Mucosa of descending colon (tissue), 3 donors: ENCODE measurements around the gene VWA1. TPM values are rescaled to one million over a fixed set of nuclear protein-coding genes. Genes with fewer than 3 reads are reported as not detected.
A peak's percentile ranks its signal among the peaks of the same experiment; 100 is the strongest.

Experiments used
- ATAC-seq: fragments of 200-7000 bp; cut with Tn5 transposase; one replicate; pipeline ENCODE4 v1.9.1; 2020; ENCODE audit warnings: mild to moderate bottlenecking, moderate library complexity
- DNase-seq, 3 donors: peaks; one replicate each; pipeline ENCODE4 v3.0.0-alpha.2; 2020
- H3K36me3 ChIP-seq: fragments of 200-600 bp; one replicate; pipeline ENCODE4 v1.8.0; 2021; ENCODE audit warnings: low read depth, mild to moderate bottlenecking
- H3K4me1 ChIP-seq: fragments of 200-600 bp; one replicate; pipeline ENCODE4 v1.8.0; 2021; ENCODE audit warnings: low read depth, mild to moderate bottlenecking
- H3K4me3 ChIP-seq: fragments of 200-600 bp; one replicate; pipeline ENCODE4 v1.8.0; 2021; ENCODE audit warnings: mild to moderate bottlenecking
- H3K9me3 ChIP-seq: fragments of 200-600 bp; one replicate; pipeline ENCODE4 v1.8.0; 2021; ENCODE audit warnings: mild to moderate bottlenecking
- intact Hi-C, 2 donors: fragments of 100-400 bp; cut with DNase I in 1 of 2; cut with micrococcal nuclease in 1 of 2; formaldehyde crosslinking; loops; one replicate each; pipeline versions ENCODE4 v1.11.0 to v1.11.1; 2022; cut with DNase I, micrococcal nuclease
- total RNA-seq, 3 donors: library from RNA; stranded (reverse); fragmentation: NEBNext Ultra II Directional in 2 of 3; extraction: Animal tissue kit (Norgen Biotek cat#: 25700) in 2 of 3; gene quantifications; one replicate each; pipeline versions ENCODE4 v1.2.1 to v1.2.4, GENCODE V29; 2021 to 2023
- TF ChIP-seq, protein P1 (sequence below): fragments of 200-600 bp; IDR thresholded peaks from one replicate; pipeline ENCODE4 v1.8.0; 2022; ENCODE audit warnings: antibody characterized with exemption, mild to moderate bottlenecking
- donor health status: DM: no; HTN: no; CAD: no; lungs with moderate emphysema.
- donor health status: DM: no; HTN: no; CAD: no.
- donor health status: DM: no; HTN: yes; CAD: no.

Gene VWA1
- total RNA-seq, 3 donors from 2014 or later = 38.5 to 89.4 (median 74.3) TPM

DNA sequence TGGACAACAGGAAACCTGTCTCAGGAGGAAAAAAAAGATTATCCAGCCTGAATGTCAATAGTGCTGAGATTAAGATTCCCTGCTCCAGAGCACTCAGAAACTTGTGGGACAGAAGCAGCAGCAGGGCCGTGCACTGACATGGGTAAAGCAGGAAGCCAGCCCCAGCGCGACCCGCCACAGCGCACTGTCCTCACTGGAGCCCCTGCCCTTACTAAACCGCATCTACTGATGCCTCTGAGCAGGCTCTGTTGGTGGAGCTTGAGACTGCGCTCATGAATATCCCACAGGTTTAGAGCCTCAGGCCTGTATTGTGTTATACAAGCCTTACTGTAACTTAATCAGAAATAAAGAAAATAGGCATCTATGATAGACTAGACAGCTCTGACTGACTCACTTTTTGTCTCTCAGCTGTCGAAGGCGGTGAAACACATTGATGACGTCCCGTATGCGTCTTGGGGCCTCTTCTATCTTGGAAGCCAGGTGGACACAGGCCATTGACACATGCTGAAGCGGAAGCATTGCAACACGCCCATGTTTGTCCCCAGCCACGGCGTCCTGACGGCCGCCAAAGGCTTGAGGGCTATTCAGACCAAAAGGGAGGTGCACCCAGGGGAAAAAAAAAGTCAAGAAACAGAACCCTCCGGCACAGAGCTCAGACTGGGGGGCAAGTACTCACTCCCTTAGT is 37.5 kb upstream of the VWA1 start:
- H3K4me3 ChIP-seq = no peak overlapping the region
- DNase-seq (peak in 1 of 3 donors; percentile 32), ATAC-seq (no peak)
- H3K4me1 ChIP-seq = peaks cover 17% of the 10 kb centered on the region
- no peaks in the 10 kb centered on the region for H3K9me3 ChIP-seq
- intact Hi-C loops = no loop called here
- TF ChIP-seq, protein P1, sequence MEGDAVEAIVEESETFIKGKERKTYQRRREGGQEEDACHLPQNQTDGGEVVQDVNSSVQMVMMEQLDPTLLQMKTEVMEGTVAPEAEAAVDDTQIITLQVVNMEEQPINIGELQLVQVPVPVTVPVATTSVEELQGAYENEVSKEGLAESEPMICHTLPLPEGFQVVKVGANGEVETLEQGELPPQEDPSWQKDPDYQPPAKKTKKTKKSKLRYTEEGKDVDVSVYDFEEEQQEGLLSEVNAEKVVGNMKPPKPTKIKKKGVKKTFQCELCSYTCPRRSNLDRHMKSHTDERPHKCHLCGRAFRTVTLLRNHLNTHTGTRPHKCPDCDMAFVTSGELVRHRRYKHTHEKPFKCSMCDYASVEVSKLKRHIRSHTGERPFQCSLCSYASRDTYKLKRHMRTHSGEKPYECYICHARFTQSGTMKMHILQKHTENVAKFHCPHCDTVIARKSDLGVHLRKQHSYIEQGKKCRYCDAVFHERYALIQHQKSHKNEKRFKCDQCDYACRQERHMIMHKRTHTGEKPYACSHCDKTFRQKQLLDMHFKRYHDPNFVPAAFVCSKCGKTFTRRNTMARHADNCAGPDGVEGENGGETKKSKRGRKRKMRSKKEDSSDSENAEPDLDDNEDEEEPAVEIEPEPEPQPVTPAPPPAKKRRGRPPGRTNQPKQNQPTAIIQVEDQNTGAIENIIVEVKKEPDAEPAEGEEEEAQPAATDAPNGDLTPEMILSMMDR = no peak
- peaks cover 4% of the 10 kb centered on the region for H3K36me3 ChIP-seq

GRCh38 chr1:1398677-1399186 is 36.8 kb upstream of the VWA1 start:
- Histone ChIP-seq H3K4me3 (peak overlapping the region; percentile 94), H3K9me3 (no peaks in the 10 kb centered on the region), H3K36me3 (peaks cover 4% of the 10 kb centered on the region), H3K4me1 (peaks cover 17% of the 10 kb centered on the region)
- ATAC-seq = peak; percentile 3
- TF ChIP-seq, protein P1 = no peak
- intact Hi-C loops = no loop called here
- no peak for DNase-seq

GRCh38 chr1:1399187-1399871 is 36.2 kb upstream of the VWA1 start, which contains the start of gene CCNL2:
CCNL2 (minus strand) TSS chr1:1399335; CDS start chr1:1399306, 29 bp downstream.
- peaks cover 4% of the 10 kb centered on the region for H3K36me3 ChIP-seq
- no peaks in the 10 kb centered on the region for H3K9me3 ChIP-seq
- H3K4me3 ChIP-seq = peak within 1 kb of the TSS; percentile 94
- DNase-seq = peak; percentile 99 to 100 (median 99)
- peaks cover 17% of the 10 kb centered on the region for H3K4me1 ChIP-seq
- peak; percentile 97 for ATAC-seq
- TF ChIP-seq, protein P1 = peak; percentile 82
- intact Hi-C loops = no loop called here

- Histone ChIP-seq H3K36me3 (peaks cover 2% of the 10 kb centered on the region), H3K9me3 (no peaks in the 10 kb centered on the region), H3K4me1 (peaks cover 17% of the 10 kb centered on the region), H3K4me3 (peak overlapping the region; percentile 94)
- TF ChIP-seq, protein P1 = no peak
- intact Hi-C loops = no loop called here
- ATAC-seq = peak; percentile 12
- DNase-seq = peak in 2 of 3 donors; percentile 31 to 51
Observed at GRCh38 chr1:1399872-1400575, 35.5 kb upstream of the VWA1 start.

GRCh38 chr1:1400576-1401456 is 34.7 kb upstream of the VWA1 start:
- H3K4me1 ChIP-seq = peaks cover 21% of the 10 kb centered on the region
- no peaks in the 10 kb centered on the region for H3K36me3 ChIP-seq
- intact Hi-C loops = no loop called here
- no peak overlapping the region for H3K4me3 ChIP-seq
- DNase-seq (no peak), ATAC-seq (no peak)
- H3K9me3 ChIP-seq = no peaks in the 10 kb centered on the region
- TF ChIP-seq, protein P1 = no peak
